ENCODE measurements around the gene ZNF385D. TPM values are rescaled to one million over a fixed set of nuclear protein-coding genes. Genes with fewer than 3 reads are reported as not detected.

ZNF385D gene
- polyA plus RNA-seq, 1 donor: 26.2 TPM

GRCh38 chr3:21747966-21748555, 2.9 kb downstream of the ZNF385D start:
- no peak for DNase-seq (ENCODE audit: low read depth)

DNA sequence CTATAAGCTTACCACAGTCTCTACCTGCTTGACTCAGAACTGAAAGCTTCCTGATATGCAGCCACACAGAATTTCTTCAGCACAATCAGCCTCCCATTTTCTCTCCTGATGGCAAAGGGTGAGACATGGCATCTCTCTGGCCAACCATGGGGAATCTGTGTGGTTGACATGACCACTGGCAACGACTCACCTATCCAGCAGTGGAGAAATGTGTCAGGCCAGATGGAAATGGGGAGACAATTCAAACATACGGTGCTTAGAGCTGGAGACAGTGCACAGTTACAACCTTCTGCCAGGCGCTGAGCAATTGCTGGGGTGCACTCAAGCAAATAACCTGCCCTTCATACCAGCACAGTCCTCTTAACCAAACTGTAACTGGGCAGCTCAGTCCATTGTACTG, 3.6 kb downstream of the ZNF385D start:
- no peak for DNase-seq (ENCODE audit: low read depth)

GRCh38 chr3:21745966-21746365, 5.0 kb downstream of the ZNF385D start:
- DNase-seq (ENCODE audit: low read depth): no peak

DNA sequence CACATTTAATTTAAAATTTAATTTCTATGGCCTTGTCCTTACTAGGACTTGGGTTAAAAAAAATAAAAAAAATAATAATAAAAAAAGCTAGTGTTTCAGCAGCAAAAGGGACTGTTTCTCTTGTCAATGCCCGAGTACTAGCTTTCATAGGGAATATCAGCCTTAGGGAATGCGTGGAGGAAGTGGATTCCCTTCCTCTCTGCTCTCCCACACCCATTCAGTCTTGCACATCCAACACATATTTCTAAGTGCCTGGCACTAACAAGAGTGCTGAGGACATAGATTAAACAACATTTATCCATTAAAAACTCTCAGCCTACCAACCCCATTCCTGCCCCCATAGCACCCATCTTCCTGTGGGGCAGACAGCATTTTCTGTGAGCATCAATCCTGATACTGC, 6.2 kb downstream of the ZNF385D start:
- DNase-seq (ENCODE audit: low read depth): no peak

GRCh38 chr3:21738935-21739702, 11.9 kb downstream of the ZNF385D start:
- DNase-seq (ENCODE audit: low read depth): no peak

DNA sequence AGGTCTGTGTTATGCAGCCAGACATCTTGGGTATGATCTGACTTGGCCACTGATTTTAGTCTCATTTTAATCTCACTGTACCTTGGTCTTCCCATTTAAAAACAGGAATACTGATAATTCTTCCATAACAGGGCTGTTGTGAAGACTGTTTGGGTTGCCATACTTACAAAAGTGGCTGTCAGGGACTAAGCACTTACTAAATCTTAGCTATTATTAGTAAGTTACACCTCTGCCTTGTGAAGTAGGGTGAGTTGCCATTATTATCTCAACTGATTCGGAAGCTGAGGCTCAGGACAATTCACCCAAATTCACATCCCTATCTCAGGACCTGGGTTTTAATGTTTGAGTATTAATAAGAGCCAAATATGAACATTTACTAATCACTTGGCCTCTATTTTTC, 12.7 kb downstream of the ZNF385D start:
- DNase-seq (ENCODE audit: low read depth): no peak

DNA sequence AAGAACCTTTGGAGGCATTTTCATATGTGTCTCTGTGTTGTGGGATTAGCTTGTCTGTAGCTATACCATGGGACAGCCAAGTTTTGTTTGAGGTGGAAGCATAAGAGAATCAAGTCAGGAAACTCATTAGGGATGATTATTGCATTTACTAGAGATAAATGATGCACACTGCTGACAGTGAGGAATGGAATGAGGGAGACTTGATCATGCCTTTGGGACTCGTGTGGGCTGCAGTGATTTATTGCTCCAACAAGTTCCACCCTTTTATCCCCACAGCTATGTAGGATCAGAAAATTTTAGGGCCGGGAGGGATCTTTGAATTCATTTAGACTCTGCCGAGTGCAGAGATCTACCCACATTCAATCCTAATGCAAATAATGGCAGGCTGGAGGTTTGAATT, 16.3 kb downstream of the ZNF385D start:
- DNase-seq (ENCODE audit: low read depth): no peak

DNA sequence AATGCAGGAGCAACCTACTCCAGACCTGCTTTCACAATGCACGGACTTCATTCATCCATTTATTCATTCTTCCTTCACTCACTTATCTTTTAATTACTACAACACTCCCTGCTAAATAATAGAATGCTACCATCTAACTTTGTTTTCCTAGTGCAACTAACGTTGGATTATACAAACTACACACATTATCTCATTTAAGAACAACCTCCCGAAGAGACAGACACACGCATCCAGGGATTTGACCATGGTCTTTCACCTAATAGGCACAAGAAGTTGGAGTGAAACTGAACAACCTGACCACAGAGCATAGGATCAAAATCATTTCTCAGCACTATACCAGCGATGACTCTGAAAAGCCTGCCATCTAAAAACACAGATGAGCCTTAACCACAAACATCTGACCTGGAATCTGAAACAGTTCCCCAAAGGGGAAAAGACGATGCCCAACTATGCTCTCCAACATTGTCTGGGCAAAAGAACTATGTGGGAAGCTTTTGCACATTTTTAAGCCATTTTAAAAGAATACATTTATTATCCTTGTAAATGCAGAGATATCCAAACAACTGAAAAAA, 21.0 kb downstream of the ZNF385D start:
- DNase-seq (ENCODE audit: low read depth): no peak

- DNase-seq (ENCODE audit: low read depth): no peak
These were observed 21.7 kb downstream of the ZNF385D start for GRCh38 chr3:21729331-21729730.

DNA sequence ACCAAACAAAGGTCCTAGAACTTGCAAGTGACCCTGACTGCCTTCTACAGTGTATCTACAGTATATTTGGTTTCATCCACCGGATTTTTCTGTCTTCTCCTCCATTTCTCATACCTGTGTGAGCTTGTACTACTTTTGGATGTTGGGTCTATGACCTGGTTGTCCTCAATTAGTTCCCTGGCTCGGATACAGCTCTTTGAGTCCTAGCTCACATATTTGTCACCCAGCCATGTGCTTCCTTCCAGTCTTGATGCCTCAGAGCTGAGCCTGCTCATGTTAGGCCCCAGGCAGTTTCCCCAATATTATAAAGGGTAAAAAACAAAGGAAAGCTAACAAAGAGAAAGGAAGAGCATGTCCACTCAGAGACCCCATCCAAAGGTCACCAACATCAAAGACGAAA, 28.2 kb downstream of the ZNF385D start:
- no peak for DNase-seq (ENCODE audit: low read depth)

DNA sequence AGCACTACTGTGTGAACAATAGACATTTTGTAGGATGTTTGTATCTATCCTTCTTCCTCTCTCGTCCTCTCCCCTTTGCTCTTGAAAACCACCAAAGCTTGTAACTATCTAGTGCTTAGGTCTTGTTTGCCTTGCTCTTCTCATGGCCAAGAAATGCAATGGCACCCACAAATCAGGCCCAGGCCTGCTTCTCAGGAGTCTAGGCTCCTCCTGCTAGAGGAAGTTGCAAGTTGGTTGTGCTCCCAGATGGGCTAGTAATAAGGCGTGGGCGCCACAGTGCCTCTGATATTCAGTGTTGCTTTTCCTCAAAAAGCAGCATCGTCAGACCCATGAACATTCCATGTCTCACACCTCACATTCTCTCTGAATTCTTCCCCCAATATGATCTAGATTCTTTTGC, 28.7 kb downstream of the ZNF385D start:
- DNase-seq (ENCODE audit: low read depth): no peak

DNA sequence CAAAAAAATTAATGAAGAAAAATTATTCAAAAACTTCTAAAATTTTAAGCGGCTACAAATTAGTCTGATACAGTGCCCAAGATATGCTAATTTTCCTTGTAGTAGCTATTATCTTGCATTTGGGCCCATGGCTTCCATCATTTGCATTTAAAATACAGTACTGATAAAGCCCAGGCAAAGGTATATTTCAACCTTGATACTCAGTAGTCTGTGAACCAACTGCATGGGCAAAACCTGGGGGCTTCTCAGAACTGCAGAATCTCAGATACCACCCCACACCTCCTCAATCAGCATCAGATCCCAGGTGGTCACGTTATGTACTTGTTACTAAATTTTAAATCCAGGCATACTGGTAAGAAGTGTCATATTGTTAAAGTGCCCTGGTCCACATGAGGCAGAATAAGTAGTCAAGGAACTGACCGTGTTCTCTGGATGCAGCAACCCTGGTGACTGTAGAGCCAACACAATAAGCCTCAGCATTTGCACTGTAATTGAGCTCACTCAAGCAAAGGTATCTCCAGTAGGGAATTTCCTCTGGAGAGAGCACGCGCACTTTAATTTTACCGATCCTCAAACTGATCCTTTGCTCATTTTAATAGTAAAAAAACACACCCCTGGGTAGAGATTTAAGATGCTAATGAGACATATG, 31.9 kb downstream of the ZNF385D start:
- DNase-seq (ENCODE audit: low read depth): no peak

DNA sequence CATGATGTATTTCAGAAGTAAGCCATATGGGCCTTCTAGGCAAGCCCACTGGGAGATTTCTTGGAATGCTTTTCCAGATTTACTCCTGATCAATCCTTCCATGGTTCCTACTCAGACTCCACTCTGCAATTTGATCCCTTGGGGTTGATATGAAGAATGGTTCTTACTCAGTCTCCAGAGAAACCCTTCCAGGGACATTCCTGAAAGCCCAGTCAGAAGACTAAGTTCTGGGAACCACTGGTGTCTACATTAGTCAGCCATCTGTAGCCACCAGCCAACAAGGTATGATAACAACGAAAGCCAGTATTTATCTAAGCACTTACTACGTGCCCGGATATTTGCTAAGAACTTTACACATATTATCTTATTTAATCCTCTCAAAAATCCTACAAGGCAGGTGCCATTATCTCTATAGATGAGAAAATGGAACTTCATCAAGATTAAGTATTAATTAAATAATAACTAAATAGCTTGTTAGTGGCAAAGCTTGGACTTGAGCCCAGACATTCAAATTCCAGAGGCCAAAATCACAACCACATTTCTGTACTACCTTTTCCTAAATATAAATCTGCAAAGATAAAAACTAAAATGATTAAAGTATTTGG, 32.7 kb downstream of the ZNF385D start:
- DNase-seq (ENCODE audit: low read depth): no peak

- DNase-seq (ENCODE audit: low read depth): no peak
These were observed 35.3 kb downstream of the ZNF385D start for GRCh38 chr3:21715662-21716061.

- DNase-seq (ENCODE audit: low read depth): no peak
These were observed 45.2 kb downstream of the ZNF385D start for GRCh38 chr3:21705769-21706168.

GRCh38 chr3:21704796-21705195, 46.2 kb downstream of the ZNF385D start:
- no peak for DNase-seq (ENCODE audit: low read depth)

DNA sequence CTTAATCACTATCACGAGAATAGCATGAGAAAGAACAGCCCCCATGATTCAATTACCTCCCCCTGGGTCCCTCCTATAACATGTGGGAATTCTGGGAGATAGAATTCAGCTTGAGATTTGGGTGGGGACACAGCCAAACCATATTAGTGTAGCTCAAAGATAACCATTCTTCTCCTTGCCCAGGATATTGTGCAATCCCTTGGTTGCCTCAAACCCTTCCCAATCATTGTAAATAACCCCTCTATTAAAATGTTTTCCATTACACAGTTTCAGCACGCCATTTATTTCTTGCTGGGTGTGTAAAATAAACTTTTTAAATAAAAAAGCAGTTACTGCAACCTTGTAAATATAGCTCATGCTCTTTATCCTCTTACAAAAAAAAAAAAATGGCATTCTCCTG, 47.7 kb downstream of the ZNF385D start:
- no peak for DNase-seq (ENCODE audit: low read depth)

- no peak for DNase-seq (ENCODE audit: low read depth)
These were observed 53.3 kb downstream of the ZNF385D start for GRCh38 chr3:21697707-21698106.

GRCh38 chr3:21694506-21694905, 56.5 kb downstream of the ZNF385D start:
- DNase-seq (ENCODE audit: low read depth): no peak

GRCh38 chr3:21691036-21691435, 60.0 kb downstream of the ZNF385D start:
- DNase-seq (ENCODE audit: low read depth): no peak

DNA sequence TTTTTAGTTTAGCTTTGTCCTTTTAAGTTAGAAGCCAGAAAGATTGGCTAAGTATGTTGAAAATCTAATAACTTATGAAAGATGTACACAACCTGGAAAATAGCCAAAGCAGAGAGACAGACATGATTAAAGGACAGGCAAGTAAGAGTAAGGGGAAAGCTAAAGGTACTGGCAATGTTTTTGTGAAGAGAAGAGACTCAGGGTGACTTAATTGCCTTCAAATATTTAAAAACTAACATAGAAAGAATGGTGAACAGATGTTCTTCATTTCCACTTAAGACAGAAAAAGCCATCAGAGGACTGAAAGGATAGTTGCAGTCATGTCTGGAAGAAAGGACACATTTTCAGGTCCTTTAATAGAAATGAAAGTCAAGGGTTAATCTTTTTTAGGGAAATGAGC, 68.8 kb downstream of the ZNF385D start:
- no peak for DNase-seq (ENCODE audit: low read depth)

DNA sequence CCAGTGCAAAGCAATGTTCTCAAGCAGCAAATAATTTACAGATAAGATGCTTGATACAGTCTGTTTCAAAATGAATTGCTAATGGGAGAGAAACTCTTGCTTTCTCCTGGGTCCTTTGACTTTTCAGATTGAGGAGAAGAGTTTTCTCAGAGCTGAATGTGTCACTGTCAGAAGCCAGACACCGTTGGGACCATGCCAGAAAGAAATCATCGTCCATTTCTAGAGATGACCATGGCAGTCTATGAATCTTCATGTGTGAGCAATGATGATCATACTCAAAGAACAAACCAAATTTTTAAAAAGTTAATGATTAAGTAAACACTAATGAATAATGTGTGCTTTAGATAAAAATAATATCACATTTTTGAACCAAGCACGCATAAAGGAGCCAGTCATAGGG, 77.6 kb downstream of the ZNF385D start:
- DNase-seq (ENCODE audit: low read depth): no peak

Measured in forelimb muscle (tissue), 1 donor.